Upper lobe of right lung (tissue), 1 donor: Measurements from ENCODE around the gene TEKTIP1. TPM values are rescaled to one million over a fixed set of nuclear protein-coding genes. Genes with fewer than 3 reads are reported as not detected.
A peak's percentile ranks its signal among the peaks of the same experiment; 100 is the strongest.

ENCODE experiments used
- ATAC-seq: fragments of 200-7000 bp; cut with Tn5 transposase; one replicate; pipeline ENCODE4 v1.9.1; 2020; ENCODE audit warnings: mild to moderate bottlenecking, moderate library complexity
- DNase-seq: peaks from one replicate; pipeline ENCODE4 v3.0.0-alpha.2; 2020
- H3K27ac ChIP-seq: fragments of 200-600 bp; one replicate; pipeline ENCODE4 v1.8.0; 2022
- H3K27me3 ChIP-seq: fragments of 200-600 bp; one replicate; pipeline ENCODE4 v1.8.0; 2022; ENCODE audit warnings: mild to moderate bottlenecking
- H3K36me3 ChIP-seq: fragments of 200-600 bp; one replicate; pipeline ENCODE4 v1.8.0; 2022
- H3K4me1 ChIP-seq: fragments of 200-600 bp; one replicate; pipeline ENCODE4 v1.8.0; 2022
- H3K4me3 ChIP-seq: fragments of 200-600 bp; one replicate; pipeline ENCODE4 v1.8.0; 2022; ENCODE audit warnings: mild to moderate bottlenecking
- H3K9me3 ChIP-seq: fragments of 200-600 bp; one replicate; pipeline ENCODE4 v1.8.0; 2022
- CTCF ChIP-seq: fragments of 200-600 bp; IDR thresholded peaks from one replicate; pipeline ENCODE4 v1.8.0; 2022; ENCODE audit warnings: antibody characterized with exemption
- intact Hi-C: fragments of 100-400 bp; cut with DNase I; formaldehyde crosslinking; loops from one replicate; pipeline ENCODE4 v1.11.0; 2022
- total RNA-seq: library from RNA; stranded (reverse); fragmentation: NEBNext Ultra II Directional; extraction: Animal tissue kit (Norgen Biotek cat#: 25700); gene quantifications from one replicate; pipeline ENCODE4 v1.2.1, GENCODE V29; 2021
- donor health status: DM: no; HTN: yes; CAD: no; lungs with severe emphysema.

Gene TEKTIP1
- total RNA-seq, 1 donor from 2014 or later, result 3.2 TPM

- H3K36me3 ChIP-seq, result peaks cover 34% of the 10 kb centered on the region
- peak; percentile 60 for DNase-seq
- H3K4me3 ChIP-seq, result no peak overlapping the region
- H3K27me3 ChIP-seq, result no peaks in the 10 kb centered on the region
- ATAC-seq, result no peak
- TF ChIP-seq CTCF, result no peak
- no peak overlapping the region for H3K27ac ChIP-seq
- intact Hi-C loops, result no loop called here
- no peaks in the 10 kb centered on the region for H3K4me1 ChIP-seq
- no peaks in the 10 kb centered on the region for H3K9me3 ChIP-seq
Observed at GRCh38 chr19:3520166-3521103, 18.5 kb upstream of the TEKTIP1 start.

- TF ChIP-seq CTCF, result no peak
- no peaks in the 10 kb centered on the region for H3K27me3 ChIP-seq
- intact Hi-C loops, result no loop called here
- no peak overlapping the region for H3K27ac ChIP-seq
- no peak overlapping the region for H3K4me3 ChIP-seq
- DNase-seq, result no peak
- no peak for ATAC-seq
- no peaks in the 10 kb centered on the region for H3K4me1 ChIP-seq
- H3K9me3 ChIP-seq, result no peaks in the 10 kb centered on the region
- H3K36me3 ChIP-seq, result peaks cover 39% of the 10 kb centered on the region
Observed at GRCh38 chr19:3521104-3521445, 17.9 kb upstream of the TEKTIP1 start.

- Histone ChIP-seq H3K4me3 (no peak overlapping the region), H3K9me3 (no peaks in the 10 kb centered on the region), H3K27ac (no peak overlapping the region), H3K36me3 (peaks cover 54% of the 10 kb centered on the region), H3K27me3 (no peaks in the 10 kb centered on the region), H3K4me1 (no peaks in the 10 kb centered on the region)
- DNase-seq (peak; percentile 58), ATAC-seq (no peak)
- intact Hi-C loops, result no loop called here
- no peak for TF ChIP-seq CTCF
Observed at GRCh38 chr19:3522421-3523360, 16.3 kb upstream of the TEKTIP1 start.

- DNase-seq (no peak), ATAC-seq (no peak)
- Histone ChIP-seq H3K4me1 (no peaks in the 10 kb centered on the region), H3K27me3 (no peaks in the 10 kb centered on the region), H3K4me3 (no peak overlapping the region), H3K36me3 (peaks cover 56% of the 10 kb centered on the region), H3K9me3 (no peaks in the 10 kb centered on the region), H3K27ac (no peak overlapping the region)
- no peak for TF ChIP-seq CTCF
- intact Hi-C loops, result no loop called here
Observed at GRCh38 chr19:3523361-3524077, 15.5 kb upstream of the TEKTIP1 start.

- TF ChIP-seq CTCF, result no peak
- ATAC-seq, result no peak
- Histone ChIP-seq H3K36me3 (peaks cover 52% of the 10 kb centered on the region), H3K27me3 (no peaks in the 10 kb centered on the region), H3K4me3 (no peak overlapping the region), H3K4me1 (no peaks in the 10 kb centered on the region), H3K9me3 (no peaks in the 10 kb centered on the region), H3K27ac (no peak overlapping the region)
- intact Hi-C loops, result no loop called here
- DNase-seq, result no peak
Observed at GRCh38 chr19:3524078-3524842, 14.7 kb upstream of the TEKTIP1 start.
